ENCODE results near the gene PRKG1. TPM values are rescaled to one million over a fixed set of nuclear protein-coding genes. Genes with fewer than 3 reads are reported as not detected.

Gene PRKG1
- total and polyA plus RNA-seq, 2 donors from 2014 or later, result 3.6 to 14.8 TPM

DNA sequence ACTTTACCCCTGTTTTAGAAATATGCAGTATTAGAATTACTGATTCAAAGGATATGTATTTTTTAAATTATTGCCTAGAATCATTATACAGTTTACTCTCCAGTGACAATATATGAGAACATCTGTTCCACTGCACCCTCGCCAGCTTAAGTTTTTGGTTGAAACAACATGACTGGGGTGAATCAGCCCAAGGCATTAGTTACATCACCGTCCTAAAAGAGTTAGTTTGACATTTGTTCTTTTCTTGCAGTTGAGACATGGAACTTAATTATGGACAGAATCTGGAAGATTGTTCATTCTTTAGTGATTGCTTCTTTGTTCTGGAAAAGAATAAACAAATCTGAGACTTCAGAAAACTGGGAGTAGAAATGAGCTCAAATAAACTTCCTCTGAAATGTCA is 1072.5 kb downstream of the PRKG1 start:
- no peaks in the 10 kb centered on the region for H3K36me3 ChIP-seq (ENCODE audit: control insufficient read depth in 2 of 3, insufficient read depth in 3 of 3, low read length in 3 of 3)
- H3K27me3 ChIP-seq (ENCODE audit: control insufficient read depth, insufficient read depth, low read length), result no peaks in the 10 kb centered on the region
- no peak overlapping the region for H3K9ac ChIP-seq (ENCODE audit: low read length in 3 of 3)
- FAIRE-seq (no peak), DNase-seq (no peak)
- intact Hi-C loops (cut with DNase I), result no loop called here
- no peak overlapping the region for H3K27ac ChIP-seq (ENCODE audit: low read depth in 2 of 2, low read length in 2 of 2)
- TF ChIP-seq, protein P1, sequence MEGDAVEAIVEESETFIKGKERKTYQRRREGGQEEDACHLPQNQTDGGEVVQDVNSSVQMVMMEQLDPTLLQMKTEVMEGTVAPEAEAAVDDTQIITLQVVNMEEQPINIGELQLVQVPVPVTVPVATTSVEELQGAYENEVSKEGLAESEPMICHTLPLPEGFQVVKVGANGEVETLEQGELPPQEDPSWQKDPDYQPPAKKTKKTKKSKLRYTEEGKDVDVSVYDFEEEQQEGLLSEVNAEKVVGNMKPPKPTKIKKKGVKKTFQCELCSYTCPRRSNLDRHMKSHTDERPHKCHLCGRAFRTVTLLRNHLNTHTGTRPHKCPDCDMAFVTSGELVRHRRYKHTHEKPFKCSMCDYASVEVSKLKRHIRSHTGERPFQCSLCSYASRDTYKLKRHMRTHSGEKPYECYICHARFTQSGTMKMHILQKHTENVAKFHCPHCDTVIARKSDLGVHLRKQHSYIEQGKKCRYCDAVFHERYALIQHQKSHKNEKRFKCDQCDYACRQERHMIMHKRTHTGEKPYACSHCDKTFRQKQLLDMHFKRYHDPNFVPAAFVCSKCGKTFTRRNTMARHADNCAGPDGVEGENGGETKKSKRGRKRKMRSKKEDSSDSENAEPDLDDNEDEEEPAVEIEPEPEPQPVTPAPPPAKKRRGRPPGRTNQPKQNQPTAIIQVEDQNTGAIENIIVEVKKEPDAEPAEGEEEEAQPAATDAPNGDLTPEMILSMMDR (IDR thresholded peaks at IDR 0.05; ENCODE audit: borderline replicate concordance, extremely low read depth, insufficient read depth), result no peak
- no peaks in the 10 kb centered on the region for H3K4me1 ChIP-seq (ENCODE audit: control insufficient read depth in 2 of 3, insufficient read depth in 2 of 3, low read depth in 1 of 3, low read length in 3 of 3)
- no peaks in the 10 kb centered on the region for H3K9me3 ChIP-seq (ENCODE audit: control insufficient read depth in 2 of 3, insufficient read depth in 1 of 3, low read length in 3 of 3)
- no peak overlapping the region for H3K4me3 ChIP-seq (ENCODE audit: low read length in 3 of 3)

DNA sequence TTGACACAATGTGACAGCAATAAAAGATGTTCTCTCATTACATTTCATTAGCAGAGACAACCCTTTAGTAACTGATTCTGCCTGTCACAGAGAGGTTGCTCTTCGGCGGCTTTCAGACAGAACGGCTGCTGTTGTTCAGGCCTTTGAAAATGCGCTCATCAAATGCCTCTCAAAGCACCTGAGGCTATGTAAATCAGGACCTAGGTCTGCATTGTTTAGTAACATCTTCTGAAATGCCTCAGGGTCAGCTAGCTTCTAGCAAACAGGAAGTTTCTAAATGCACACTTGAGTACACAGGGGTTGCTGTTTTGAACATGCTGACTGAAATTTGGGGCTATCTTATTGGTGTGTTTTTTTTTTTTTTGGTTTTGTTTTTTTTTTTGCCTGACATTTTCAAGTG is 1096.5 kb downstream of the PRKG1 start:
- FAIRE-seq (no peak), DNase-seq (no peak)
- Histone ChIP-seq H3K9ac (ENCODE audit: low read length in 3 of 3) (no peak overlapping the region), H3K27me3 (ENCODE audit: control insufficient read depth, insufficient read depth, low read length) (no peaks in the 10 kb centered on the region), H3K4me3 (ENCODE audit: low read length in 3 of 3) (no peak overlapping the region), H3K36me3 (ENCODE audit: control insufficient read depth in 2 of 3, insufficient read depth in 3 of 3, low read length in 3 of 3) (no peaks in the 10 kb centered on the region), H3K4me1 (ENCODE audit: control insufficient read depth in 2 of 3, insufficient read depth in 2 of 3, low read depth in 1 of 3, low read length in 3 of 3) (no peaks in the 10 kb centered on the region), H3K9me3 (ENCODE audit: control insufficient read depth in 2 of 3, insufficient read depth in 1 of 3, low read length in 3 of 3) (no peaks in the 10 kb centered on the region), H3K27ac (ENCODE audit: low read depth in 2 of 2, low read length in 2 of 2) (no peak overlapping the region)
- intact Hi-C loops (cut with DNase I), result no loop called here
- TF ChIP-seq, protein P1 (IDR thresholded peaks at IDR 0.05; ENCODE audit: borderline replicate concordance, extremely low read depth, insufficient read depth), result no peak

DNA sequence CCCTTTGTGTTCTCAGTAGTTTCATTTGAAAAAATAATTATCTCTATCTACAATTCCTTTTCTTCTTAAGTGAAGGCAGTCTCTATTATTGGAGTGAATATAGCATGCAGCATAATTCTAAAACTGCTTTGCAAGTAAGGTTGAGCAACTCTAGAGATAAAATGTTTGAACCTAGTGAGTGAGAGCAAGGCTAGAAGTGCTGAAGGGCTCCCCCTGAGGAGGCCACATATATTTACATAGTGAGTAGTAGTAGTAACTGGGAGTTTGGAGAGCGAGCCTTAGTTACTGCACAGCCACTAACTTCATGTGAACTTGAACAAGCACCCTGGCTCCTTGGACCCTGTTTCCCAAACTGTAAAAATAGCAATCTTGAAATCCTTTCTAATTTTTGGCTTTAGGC is 1098.3 kb downstream of the PRKG1 start:
- DNase-seq (no peak), FAIRE-seq (no peak)
- no peaks in the 10 kb centered on the region for H3K36me3 ChIP-seq (ENCODE audit: control insufficient read depth in 2 of 3, insufficient read depth in 3 of 3, low read length in 3 of 3)
- H3K27me3 ChIP-seq (ENCODE audit: control insufficient read depth, insufficient read depth, low read length), result no peaks in the 10 kb centered on the region
- H3K9ac ChIP-seq (ENCODE audit: low read length in 3 of 3), result no peak overlapping the region
- TF ChIP-seq, protein P1 (IDR thresholded peaks at IDR 0.05; ENCODE audit: borderline replicate concordance, extremely low read depth, insufficient read depth), result no peak
- no peaks in the 10 kb centered on the region for H3K4me1 ChIP-seq (ENCODE audit: control insufficient read depth in 2 of 3, insufficient read depth in 2 of 3, low read depth in 1 of 3, low read length in 3 of 3)
- no peak overlapping the region for H3K4me3 ChIP-seq (ENCODE audit: low read length in 3 of 3)
- no peaks in the 10 kb centered on the region for H3K9me3 ChIP-seq (ENCODE audit: control insufficient read depth in 2 of 3, insufficient read depth in 1 of 3, low read length in 3 of 3)
- intact Hi-C loops (cut with DNase I), result no loop called here
- H3K27ac ChIP-seq (ENCODE audit: low read depth in 2 of 2, low read length in 2 of 2), result no peak overlapping the region

DNA sequence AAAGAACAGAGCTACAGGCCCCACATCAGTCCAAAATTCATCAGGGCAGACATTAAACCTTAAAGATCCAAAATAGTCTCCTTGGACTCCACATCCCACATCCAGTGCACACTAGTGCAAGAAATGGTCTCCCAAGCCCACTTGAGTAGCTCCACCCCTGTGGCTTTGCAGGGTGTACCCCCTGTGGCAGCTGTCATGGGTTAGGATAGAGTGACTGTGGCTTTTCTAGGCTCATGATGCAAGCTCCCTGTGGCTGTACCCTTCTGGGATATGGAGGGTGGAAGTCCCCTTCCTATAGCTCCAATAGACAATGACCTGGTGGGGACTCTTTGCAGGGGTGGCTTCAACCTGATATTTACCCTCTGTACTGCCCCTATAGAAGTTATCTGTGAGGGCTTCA is 1111.0 kb downstream of the PRKG1 start:
- no peak overlapping the region for H3K9ac ChIP-seq (ENCODE audit: low read length in 3 of 3)
- H3K36me3 ChIP-seq (ENCODE audit: control insufficient read depth in 2 of 3, insufficient read depth in 3 of 3, low read length in 3 of 3), result no peaks in the 10 kb centered on the region
- H3K27me3 ChIP-seq (ENCODE audit: control insufficient read depth, insufficient read depth, low read length), result no peaks in the 10 kb centered on the region
- intact Hi-C loops (cut with DNase I), result no loop called here
- TF ChIP-seq, protein P1 (IDR thresholded peaks at IDR 0.05; ENCODE audit: borderline replicate concordance, extremely low read depth, insufficient read depth), result no peak
- no peak for DNase-seq
- no peaks in the 10 kb centered on the region for H3K9me3 ChIP-seq (ENCODE audit: control insufficient read depth in 2 of 3, insufficient read depth in 1 of 3, low read length in 3 of 3)
- no peak overlapping the region for H3K4me3 ChIP-seq (ENCODE audit: low read length in 3 of 3)
- H3K27ac ChIP-seq (ENCODE audit: low read depth in 2 of 2, low read length in 2 of 2), result no peak overlapping the region
- H3K4me1 ChIP-seq (ENCODE audit: control insufficient read depth in 2 of 3, insufficient read depth in 2 of 3, low read depth in 1 of 3, low read length in 3 of 3), result no peaks in the 10 kb centered on the region
- no peak for FAIRE-seq
